T-helper 22 cell (primary cell): ENCODE data around the gene MTF1.
"Not testable (repeated sequence)": the region's sequence is repeated elsewhere in the genome, so short reads cannot be mapped to it uniquely, and the experiment has no call there.

ENCODE experiments used
- DNase-seq: peaks from one replicate; pipeline ENCODE4 v3.0.0-alpha.2; 2020; ENCODE audit warnings: low read depth

The MTF1 gene

DNA sequence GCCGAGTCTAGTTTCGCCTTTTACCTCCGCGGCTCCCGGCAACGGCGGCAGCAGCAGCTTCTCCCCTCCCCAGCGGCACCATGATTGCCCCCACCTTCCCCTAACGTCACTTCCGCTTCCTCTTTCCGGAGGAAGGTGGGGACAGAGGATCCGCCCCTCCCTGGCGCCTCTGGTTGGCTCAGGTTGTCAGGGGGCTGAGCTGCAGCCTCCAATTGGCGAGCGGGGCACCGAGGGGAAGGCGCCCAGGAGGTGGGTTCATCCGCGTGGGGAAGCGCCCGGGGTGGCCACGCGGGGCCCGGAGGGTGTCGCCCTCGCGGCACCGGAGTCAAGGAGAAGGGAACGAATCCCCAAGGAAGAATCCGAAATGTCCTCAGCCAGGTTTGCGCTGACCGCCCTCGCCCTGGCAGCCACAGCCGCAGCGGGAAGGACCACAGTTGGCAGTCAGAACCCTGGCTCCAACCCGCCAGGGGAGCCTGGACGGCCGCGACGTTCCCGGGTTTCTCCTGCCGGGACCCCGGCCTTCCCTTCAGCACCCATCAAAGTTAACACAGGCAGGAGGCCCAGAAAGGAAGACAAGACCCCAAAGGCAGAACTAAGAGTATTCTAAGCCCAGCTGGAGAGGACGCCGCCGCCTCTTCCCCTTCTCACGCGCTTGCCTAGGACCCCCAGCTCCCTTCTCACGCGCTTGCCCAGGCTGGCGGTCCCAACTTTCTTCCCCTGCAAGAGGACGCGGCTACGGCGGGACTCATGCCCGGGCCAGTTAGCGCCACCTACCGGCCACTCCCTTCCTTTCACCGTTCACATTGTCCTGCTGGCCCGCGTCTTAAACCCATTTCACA, at the start of gene MTF1:
Gene MTF1 (minus strand): TSS at position 86 of the 839 bp plus-strand sequence. CDS start 1,934 bp downstream, outside the sequence.
- DNase-seq: peak; percentile 95

GRCh38 chr1:37908531-37908930, 49.1 kb upstream of the MTF1 start:
- not testable (repeated sequence) for DNase-seq

- DNase-seq: not testable (repeated sequence)
Observed at GRCh38 chr1:37907416-37908125, 48.2 kb upstream of the MTF1 start.

DNA sequence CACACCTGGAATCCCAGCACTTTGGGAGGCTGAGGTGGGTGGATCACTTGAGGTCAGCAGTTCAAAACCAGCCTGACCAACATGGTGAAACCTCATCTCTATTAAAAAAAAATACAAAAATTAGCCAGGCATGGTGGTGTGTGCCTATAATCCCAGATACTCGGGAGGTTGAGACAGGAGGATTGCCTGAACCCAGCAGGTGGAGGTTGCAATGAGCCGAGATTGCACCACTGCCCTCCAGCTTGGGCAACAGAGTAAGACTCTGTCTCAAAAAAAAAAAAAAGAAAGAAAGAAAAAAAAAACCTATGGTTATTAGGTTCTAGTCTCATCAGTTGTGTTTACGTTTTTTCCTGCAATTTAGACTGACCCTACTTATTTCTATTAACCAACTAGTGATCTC, 47.2 kb upstream of the MTF1 start:
- not testable (repeated sequence) for DNase-seq

DNA sequence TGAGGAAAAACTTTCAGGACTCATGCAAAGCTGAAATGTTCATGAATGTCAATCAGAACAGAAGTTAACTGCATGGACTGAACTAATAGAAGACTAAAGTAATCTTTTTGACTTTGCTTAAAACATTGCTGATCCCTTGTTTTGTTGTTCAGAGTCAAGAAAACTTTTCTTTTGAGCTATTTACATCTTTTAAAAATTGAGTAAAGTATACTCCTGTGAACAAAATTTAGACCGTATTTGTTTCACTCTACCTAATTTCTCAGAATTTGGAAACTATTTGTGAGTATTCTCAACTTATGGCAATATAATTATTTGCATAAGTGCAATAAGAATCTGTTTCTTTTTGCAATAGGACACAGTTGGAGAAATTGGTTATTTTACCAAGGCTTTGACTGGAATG, 46.3 kb upstream of the MTF1 start:
- DNase-seq: no peak

DNA sequence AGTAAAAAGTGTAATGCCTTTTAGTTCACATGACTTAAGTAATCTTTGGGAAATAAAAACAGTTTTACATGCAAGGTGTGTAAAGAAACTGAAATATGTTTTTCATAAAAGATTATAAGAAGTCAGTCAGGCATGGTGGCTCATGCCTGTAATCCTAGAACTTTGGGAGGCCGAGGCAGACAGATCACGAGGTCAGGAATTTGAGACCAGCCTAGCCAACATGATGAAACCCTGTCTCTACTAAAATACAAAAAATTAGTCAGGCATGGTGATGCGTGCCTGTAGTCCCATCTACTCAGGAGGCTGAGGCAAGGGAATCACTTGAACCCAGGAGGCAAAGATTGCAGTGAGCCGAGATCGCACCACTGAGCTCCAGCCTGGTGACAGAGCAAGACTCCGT, 44.5 kb upstream of the MTF1 start:
- not testable (repeated sequence) for DNase-seq

GRCh38 chr1:37902983-37903382, 43.6 kb upstream of the MTF1 start:
- no peak for DNase-seq

- DNase-seq: no peak
Observed at GRCh38 chr1:37901893-37902225, 42.5 kb upstream of the MTF1 start.

DNA sequence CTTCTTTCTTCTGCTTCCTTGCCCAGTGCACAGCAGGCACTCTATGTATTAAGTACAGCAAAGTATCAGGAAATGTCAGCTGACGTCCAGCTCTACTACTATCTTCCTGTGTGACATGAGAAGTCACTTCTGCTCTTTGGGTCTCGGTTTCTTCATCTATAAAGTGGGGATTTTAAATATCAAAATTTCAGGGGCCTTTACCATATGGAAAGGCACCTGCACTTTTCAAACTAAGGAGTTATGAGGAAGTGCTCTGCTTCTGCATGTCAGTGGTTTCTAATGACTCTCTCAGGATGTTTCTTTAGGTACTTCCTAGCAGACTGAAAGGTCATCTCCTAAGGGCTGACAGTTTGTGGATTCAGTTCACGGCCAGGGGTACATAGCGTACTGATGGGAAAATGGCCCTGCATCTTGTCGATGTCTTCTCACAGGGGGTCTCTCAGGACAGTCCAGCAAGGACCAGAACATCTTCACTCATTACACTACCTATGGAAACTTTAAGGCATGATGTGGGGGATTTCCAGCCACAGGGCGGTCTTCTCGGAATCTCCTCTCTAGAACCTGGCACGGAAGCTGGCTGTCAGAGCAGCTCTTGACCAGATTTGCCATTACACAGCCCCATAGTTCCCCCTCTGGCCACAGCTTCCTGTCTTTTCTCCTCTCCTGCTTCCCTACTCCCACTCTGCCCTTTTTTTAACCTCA, 42.0 kb upstream of the MTF1 start:
- DNase-seq: no peak

DNA sequence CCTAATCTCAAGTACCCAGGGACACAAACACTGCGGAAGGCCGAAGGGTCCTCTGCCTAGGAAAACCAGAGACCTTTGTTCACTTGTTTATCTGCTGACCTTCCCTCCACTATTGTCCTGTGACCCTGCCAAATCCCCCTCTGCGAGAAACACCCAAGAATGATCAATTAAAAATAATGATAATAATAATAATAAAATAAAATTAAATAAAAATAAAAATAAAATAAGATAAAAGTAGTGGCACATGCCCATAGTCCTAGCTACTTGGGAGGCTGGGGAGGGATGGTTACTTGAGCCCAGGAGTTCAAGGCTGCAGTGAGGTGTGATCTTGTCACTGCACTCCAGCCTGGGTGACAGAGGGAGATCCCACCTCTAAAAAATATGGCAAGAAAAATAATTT, 38.2 kb upstream of the MTF1 start:
- not testable (repeated sequence) for DNase-seq

DNA sequence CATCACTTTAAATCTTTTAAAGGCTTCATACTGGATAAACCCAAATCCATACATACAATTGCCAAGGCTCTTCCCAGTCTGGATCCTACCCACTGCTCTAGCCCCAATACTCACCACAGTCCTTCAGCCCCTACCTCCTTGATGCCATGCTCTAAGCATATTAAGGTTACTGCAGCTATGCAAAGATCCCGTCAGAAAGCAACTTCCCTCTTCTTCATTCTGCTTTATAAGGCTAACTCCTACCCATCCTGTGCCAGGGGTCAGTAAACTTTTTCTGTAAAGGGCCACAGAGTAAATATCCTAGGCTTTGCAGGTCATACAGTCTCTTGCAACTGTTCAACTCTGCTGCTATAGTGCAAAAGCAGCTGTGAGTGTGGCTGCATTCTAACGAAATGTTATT, 34.3 kb upstream of the MTF1 start:
- DNase-seq: no peak

GRCh38 chr1:37892151-37893047, 33.0 kb upstream of the MTF1 start:
- DNase-seq: no peak

DNA sequence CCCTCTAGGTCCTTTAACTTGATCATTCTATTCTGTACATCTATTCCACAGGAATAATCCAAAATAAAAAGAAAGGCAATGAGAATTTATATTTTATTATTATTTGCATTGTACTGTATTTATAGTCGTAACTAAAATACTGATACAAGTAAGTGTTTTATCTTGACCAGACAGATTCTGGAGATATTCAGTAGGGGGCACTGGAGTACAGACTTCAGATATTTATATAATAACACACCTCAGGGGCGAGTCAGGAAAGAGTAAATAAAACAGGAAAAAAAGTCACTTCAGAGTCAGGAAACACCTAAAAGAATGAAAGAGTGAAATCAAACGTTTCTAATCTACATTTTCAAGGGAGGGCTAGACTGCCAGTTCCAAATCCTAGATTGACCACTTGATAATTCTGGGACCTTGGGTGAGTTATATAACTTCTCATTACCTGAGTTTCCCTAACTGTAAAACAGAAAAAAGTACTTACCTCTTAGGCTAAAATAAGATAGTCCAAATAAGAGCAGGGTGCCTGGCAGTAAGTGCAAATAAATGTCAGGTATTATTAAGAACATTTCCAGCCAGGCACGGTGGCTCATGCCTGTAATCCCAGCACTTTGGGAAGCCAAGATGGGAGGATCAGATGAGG, 31.1 kb upstream of the MTF1 start:
- no peak for DNase-seq

- DNase-seq: no peak
Observed at GRCh38 chr1:37888022-37888700, 28.8 kb upstream of the MTF1 start.

DNA sequence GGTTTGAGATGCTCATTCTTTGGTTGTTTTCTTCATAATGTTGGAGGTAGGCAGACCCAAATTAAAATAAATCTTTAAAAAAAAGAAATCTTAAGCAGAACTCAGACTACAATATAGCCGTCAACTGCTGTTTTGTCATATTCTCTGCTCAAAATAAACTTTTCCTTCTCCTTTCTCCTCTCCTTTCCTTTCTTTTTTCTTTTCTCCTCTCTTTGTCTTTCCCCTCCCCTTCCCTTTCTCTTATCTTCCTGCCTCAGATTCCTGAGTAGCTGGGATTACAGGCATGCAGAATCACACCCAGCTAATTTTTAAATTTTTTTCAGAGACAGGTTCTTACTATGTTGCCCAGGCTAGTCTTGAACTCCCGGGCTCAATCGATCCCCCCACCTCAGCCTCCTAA, 24.8 kb upstream of the MTF1 start:
- DNase-seq: no peak

GRCh38 chr1:37883671-37884070, 24.3 kb upstream of the MTF1 start:
- no peak for DNase-seq

GRCh38 chr1:37879865-37880264, 20.5 kb upstream of the MTF1 start:
- DNase-seq: no peak

DNA sequence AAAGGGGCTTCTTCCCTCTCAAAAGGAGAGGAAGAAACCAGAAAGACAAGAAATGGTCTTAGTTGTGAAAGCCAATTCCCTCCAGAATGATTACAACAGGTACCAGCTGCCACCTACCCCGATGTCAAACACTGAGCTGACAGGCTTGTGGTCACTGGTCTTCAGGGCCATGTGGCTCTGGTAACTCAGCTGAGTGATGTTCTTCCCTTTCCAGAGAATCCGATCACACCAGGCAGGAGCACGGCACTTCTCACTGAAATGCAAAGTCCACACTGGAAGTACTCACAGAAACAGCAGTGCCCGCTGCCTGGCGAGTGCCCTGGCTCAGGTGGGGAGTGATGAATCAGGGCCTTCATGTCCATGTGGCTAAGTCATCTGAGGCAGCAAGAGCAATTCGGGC, 18.7 kb upstream of the MTF1 start:
- no peak for DNase-seq

DNA sequence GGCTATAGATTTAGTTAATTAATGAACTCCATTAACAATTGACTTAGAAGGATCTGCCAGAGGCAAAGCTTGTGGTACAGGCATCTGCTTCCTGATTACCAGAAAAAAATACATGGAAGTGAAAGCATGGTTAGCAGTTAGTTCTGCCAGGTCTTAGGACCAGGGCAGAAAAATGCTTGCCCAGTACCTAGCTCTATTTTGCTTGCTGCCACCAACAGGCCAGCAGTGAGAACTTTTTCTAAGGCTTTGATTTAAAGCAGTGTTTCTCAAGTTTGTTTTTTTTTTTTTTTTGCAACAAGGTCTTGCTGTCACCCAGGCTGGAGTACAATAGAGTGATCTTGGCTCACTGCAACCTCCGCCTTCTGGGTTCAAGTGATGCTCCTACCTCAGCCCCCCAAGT, 16.4 kb upstream of the MTF1 start:
- DNase-seq: no peak

DNA sequence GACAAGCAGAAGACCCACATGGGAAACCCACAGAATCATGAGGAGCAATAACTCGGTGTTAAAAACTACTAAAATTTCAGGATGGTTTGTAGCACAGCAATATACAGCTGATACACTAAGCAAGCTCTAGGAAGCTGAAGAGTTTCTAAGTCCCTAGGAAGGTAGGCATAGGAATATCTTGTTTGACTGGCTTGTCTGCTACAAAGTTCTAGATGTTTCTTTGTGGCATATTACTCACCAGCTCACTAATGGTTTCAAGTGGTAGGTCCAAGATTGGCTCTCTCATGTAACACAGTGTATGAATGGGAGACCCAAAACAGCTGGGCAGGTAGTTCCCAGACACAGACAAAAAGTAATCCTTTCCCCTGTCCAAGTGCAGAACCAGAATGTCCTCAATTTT, 13.3 kb upstream of the MTF1 start:
- DNase-seq: no peak

DNA sequence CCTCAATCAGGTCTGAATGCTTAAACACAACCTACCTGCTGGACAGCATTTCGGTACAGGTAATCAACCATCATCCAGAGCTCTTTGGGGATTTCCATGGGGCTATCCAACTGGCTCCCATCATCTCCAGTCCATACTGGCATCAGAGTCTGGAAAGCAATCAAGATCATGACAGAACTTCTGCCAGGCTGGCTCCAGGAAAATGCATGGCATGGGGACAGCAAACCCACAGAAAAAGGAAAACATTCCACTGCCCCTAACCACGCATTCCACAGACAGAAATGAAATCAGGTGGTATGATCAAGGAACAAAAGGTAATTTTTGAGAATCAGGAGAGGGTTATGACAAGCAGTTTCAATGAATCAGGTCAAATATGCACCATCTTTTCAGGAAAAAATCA, 9.1 kb upstream of the MTF1 start:
- no peak for DNase-seq
